Panc1 (cell line): ENCODE measurements around the gene SYT13. TPM values are rescaled to one million over a fixed set of nuclear protein-coding genes. Genes with fewer than 3 reads are reported as not detected.

Source experiments
- ATAC-seq: fragments of 200-7000 bp; cut with Tn5 transposase; 2 replicates; pipeline ENCODE4 v1.9.1; 2020; ENCODE audit warnings: mild to moderate bottlenecking, moderate library complexity
- BruUV-seq: library from RNA; stranded (reverse); fragments of 400-500 nt; replicated peaks from 2 replicates; lab custom pipeline; 2021; lab: Mats Ljungman, UMichigan
- CTCF ChIA-PET: fragments of 300-600 bp; sonication (Branson Sonifier 250); formaldehyde crosslinking; loops from one replicate; lab custom pipeline; 2022; ENCODE audit warnings: antibody characterized with exemption; lab: Charles Lee
- POLR2A ChIA-PET: fragments of 300-600 bp; sonication (Branson Sonifier 250); formaldehyde crosslinking; loops from one replicate; lab custom pipeline; 2022; ENCODE audit warnings: antibody characterized with exemption; lab: Charles Lee
- DNase-seq: peaks from one replicate; pipeline ENCODE4 v3.0.0-alpha.2; 2010; ENCODE audit warnings: low read depth, low spot score
- H3K27ac ChIP-seq: 2 replicates; pipeline ENCODE4 v1.5.1; 2011; ENCODE audit warnings: mild to moderate bottlenecking, low read length, inconsistent platforms
- H3K27me3 ChIP-seq: fragments of 200-500 bp; sonication (Bioruptor generic); 2 replicates; pipeline ENCODE4 v1.6.0; 2014; ENCODE audit warnings: low read length, inconsistent platforms; ENCODE audit not compliant: control insufficient read depth, insufficient read depth
- H3K36me3 ChIP-seq: fragments of 200-500 bp; sonication (Bioruptor generic); 2 replicates; pipeline ENCODE4 v1.5.1; 2014; ENCODE audit warnings: inconsistent platforms, mild to moderate bottlenecking, low read length, moderate library complexity; ENCODE audit not compliant: control insufficient read depth, insufficient read depth
- H3K4me1 ChIP-seq: 2 replicates; pipeline ENCODE4 v1.5.1; 2011; ENCODE audit warnings: inconsistent platforms, mild to moderate bottlenecking, low read length, moderate library complexity; ENCODE audit not compliant: control insufficient read depth, insufficient read depth
- H3K4me3 ChIP-seq, 2 experiments: 2 replicates each; pipeline ENCODE4 v1.5.1; 2011 to 2012; ENCODE audit warnings: low read depth in 2 of 2, low read length in 2 of 2, mild to moderate bottlenecking in 2 of 2, inconsistent platforms in 1 of 2, moderate library complexity in 1 of 2
- H3K9me3 ChIP-seq: fragments of 200-500 bp; sonication (Bioruptor generic); 2 replicates; pipeline ENCODE4 v1.5.1; 2014; ENCODE audit warnings: low read depth, mild to moderate bottlenecking, inconsistent platforms, low read length, moderate library complexity; ENCODE audit not compliant: control insufficient read depth, insufficient read depth
- POLR2AphosphoS5 ChIP-seq: IDR thresholded peaks from 2 replicates; pipeline ENCODE4 v1.6.1; 2012; ENCODE audit warnings: mild to moderate bottlenecking, low read depth, low read length, moderate library complexity
- SIN3A ChIP-seq: IDR thresholded peaks from 2 replicates; pipeline ENCODE4 v1.6.1; 2012; ENCODE audit warnings: low read depth, mild to moderate bottlenecking, low read length, moderate library complexity, borderline replicate concordance; ENCODE audit not compliant: insufficient read depth
- TCF7L2 ChIP-seq: IDR thresholded peaks from 2 replicates; pipeline ENCODE4 v1.6.1; 2011; ENCODE audit warnings: mild to moderate bottlenecking, low read depth, low read length, inconsistent platforms
- in situ Hi-C: cut with HindIII; loops from 2 replicates; pipeline ENCODE4 v1.10.0; 2016; ENCODE audit warnings: low sequenced_read_pairs, low pct_unique_long_range_greater_than_20kb
- intact Hi-C: fragments of 100-400 bp; cut with micrococcal nuclease; formaldehyde crosslinking; loops from one replicate; pipeline ENCODE4 v1.10.0; 2022; ENCODE audit not compliant: unreplicated experiment
- total RNA-seq: library from RNA; stranded (reverse); gene quantifications from one replicate; pipeline ENCODE4 v1.2.1, GENCODE V29; 2021; ENCODE audit not compliant: unreplicated experiment
- TF ChIP-seq, protein P1 (sequence below): fragments of 450-650 bp; IDR thresholded peaks from 2 replicates; pipeline ENCODE4 v1.5.1; 2017; ENCODE audit warnings: mild to moderate bottlenecking
- TF ChIP-seq, protein P2 (sequence below), 2 experiments: IDR thresholded peaks; 2 replicates each; pipeline ENCODE4 v1.6.1; 2011 to 2012; ENCODE audit warnings: low read depth in 2 of 2, control low read depth in 1 of 2, low read length in 1 of 2, mild to moderate bottlenecking in 1 of 2, moderate library complexity in 1 of 2; ENCODE audit not compliant: insufficient read depth in 1 of 2

The SYT13 gene
- total RNA-seq, 1 experiment from 2014 or later, result 0.13 TPM

DNA sequence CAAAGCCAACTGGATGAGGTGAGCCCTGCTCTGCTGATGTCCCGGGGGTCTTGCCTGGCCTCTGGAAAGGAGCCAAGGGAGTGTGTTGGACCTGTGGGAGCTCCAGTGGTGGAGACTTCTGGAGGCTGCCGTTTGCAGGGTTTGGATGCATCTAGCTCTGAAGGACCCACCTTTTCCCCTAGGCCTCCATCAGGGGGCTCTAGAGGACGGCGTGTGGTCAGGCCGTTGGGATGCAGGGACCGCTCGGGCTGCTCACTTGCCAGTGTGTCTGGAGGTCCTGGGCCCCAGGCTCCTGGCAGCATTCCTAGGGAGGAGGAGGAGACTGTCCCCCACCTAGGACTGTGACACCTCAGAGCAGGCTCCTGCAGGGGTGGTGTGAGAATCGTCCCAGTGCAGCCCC is 81.4 kb downstream of the SYT13 start:
- Histone ChIP-seq H3K36me3 (no peaks in the 10 kb centered on the region), H3K9me3 (no peaks in the 10 kb centered on the region), H3K27me3 (no peaks in the 10 kb centered on the region), H3K4me1 (no peaks in the 10 kb centered on the region), H3K4me3 (no peak overlapping the region), H3K27ac (no peak overlapping the region)
- TF ChIP-seq, protein P1, sequence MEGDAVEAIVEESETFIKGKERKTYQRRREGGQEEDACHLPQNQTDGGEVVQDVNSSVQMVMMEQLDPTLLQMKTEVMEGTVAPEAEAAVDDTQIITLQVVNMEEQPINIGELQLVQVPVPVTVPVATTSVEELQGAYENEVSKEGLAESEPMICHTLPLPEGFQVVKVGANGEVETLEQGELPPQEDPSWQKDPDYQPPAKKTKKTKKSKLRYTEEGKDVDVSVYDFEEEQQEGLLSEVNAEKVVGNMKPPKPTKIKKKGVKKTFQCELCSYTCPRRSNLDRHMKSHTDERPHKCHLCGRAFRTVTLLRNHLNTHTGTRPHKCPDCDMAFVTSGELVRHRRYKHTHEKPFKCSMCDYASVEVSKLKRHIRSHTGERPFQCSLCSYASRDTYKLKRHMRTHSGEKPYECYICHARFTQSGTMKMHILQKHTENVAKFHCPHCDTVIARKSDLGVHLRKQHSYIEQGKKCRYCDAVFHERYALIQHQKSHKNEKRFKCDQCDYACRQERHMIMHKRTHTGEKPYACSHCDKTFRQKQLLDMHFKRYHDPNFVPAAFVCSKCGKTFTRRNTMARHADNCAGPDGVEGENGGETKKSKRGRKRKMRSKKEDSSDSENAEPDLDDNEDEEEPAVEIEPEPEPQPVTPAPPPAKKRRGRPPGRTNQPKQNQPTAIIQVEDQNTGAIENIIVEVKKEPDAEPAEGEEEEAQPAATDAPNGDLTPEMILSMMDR, result no peak
- no peak for TF ChIP-seq SIN3A
- no peak for TF ChIP-seq TCF7L2
- TF ChIP-seq, protein P2, sequence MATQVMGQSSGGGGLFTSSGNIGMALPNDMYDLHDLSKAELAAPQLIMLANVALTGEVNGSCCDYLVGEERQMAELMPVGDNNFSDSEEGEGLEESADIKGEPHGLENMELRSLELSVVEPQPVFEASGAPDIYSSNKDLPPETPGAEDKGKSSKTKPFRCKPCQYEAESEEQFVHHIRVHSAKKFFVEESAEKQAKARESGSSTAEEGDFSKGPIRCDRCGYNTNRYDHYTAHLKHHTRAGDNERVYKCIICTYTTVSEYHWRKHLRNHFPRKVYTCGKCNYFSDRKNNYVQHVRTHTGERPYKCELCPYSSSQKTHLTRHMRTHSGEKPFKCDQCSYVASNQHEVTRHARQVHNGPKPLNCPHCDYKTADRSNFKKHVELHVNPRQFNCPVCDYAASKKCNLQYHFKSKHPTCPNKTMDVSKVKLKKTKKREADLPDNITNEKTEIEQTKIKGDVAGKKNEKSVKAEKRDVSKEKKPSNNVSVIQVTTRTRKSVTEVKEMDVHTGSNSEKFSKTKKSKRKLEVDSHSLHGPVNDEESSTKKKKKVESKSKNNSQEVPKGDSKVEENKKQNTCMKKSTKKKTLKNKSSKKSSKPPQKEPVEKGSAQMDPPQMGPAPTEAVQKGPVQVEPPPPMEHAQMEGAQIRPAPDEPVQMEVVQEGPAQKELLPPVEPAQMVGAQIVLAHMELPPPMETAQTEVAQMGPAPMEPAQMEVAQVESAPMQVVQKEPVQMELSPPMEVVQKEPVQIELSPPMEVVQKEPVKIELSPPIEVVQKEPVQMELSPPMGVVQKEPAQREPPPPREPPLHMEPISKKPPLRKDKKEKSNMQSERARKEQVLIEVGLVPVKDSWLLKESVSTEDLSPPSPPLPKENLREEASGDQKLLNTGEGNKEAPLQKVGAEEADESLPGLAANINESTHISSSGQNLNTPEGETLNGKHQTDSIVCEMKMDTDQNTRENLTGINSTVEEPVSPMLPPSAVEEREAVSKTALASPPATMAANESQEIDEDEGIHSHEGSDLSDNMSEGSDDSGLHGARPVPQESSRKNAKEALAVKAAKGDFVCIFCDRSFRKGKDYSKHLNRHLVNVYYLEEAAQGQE (IDR thresholded peaks at IDR 0.05; ENCODE audit: insufficient read depth in 1 of 2, low read depth in 2 of 2, low read length in 1 of 2), result no peak
- ATAC-seq (no peak), DNase-seq (no peak)
- CTCF ChIA-PET, result interaction anchor here (0.6 kb wide), 1 partner anchor 28 kb away, joined by 4 read pairs; no protein-coding TSS in a partner anchor
- BruUV-seq, result no TSS peak
- POLR2A ChIA-PET, result no interaction called here
- intact Hi-C loops (no loop called here), in situ Hi-C loops (no loop called here)

DNA sequence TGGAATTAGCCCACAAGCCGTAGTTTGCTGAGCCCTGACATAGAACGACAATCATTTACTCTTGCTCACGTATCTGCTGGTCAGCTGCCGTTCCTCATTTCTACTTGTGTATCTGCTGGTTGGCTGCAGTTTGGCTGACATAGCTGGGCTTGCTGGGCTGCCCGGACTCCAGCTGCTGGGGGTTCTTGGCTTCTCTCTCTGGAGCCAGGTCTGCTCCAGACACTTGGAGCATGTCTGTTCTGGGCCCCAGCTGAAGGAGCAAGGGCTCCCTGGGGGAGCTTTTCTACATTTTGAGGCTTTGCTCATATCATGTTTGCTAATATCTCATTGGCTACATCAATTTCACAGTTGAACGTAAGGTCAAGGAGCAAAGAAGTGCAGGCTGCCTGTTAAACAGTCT is 92.4 kb downstream of the SYT13 start:
- intact Hi-C loops (no loop called here), in situ Hi-C loops (no loop called here)
- H3K4me3 ChIP-seq, result no peak overlapping the region
- H3K4me1 ChIP-seq, result no peaks in the 10 kb centered on the region
- H3K9me3 ChIP-seq, result no peaks in the 10 kb centered on the region
- H3K36me3 ChIP-seq, result no peaks in the 10 kb centered on the region
- DNase-seq (no peak), ATAC-seq (no peak)
- H3K27ac ChIP-seq, result no peak overlapping the region
- ChIA-PET POLR2A (no interaction called here), CTCF (no interaction called here)
- no TSS peak for BruUV-seq
- TF ChIP-seq, protein P2 (IDR thresholded peaks at IDR 0.05; ENCODE audit: insufficient read depth in 1 of 2, low read depth in 2 of 2, low read length in 1 of 2), result no peak
- no peak for TF ChIP-seq POLR2AphosphoS5
- TF ChIP-seq TCF7L2, result no peak
- no peak for TF ChIP-seq SIN3A
- TF ChIP-seq, protein P1, result no peak
- H3K27me3 ChIP-seq, result no peaks in the 10 kb centered on the region

Other genes with a start within 250 kb of the SYT13 start
- gene PRDM11, start 139.7 kb downstream of the SYT13 start, total RNA-seq, result 27.4 TPM